Left lobe of liver (tissue), 2 donors: ENCODE data around the gene INTS1. TPM values are rescaled to one million over a fixed set of nuclear protein-coding genes. Genes with fewer than 3 reads are reported as not detected.
"Not testable (repeated sequence)": the region's sequence is repeated elsewhere in the genome, so short reads cannot be mapped to it uniquely, and the experiment has no call there.

Experiments used
- ATAC-seq: fragments of 200-7000 bp; cut with Tn5 transposase; one replicate; pipeline ENCODE4 v1.9.1; 2020; ENCODE audit warnings: mild to moderate bottlenecking, moderate library complexity
- DNase-seq: peaks from one replicate; pipeline ENCODE4 v3.0.0-alpha.2; 2020; ENCODE audit warnings: low spot score
- total RNA-seq: library from RNA; stranded (reverse); gene quantifications from one replicate; pipeline ENCODE4 v1.2.1, GENCODE V29; 2021
- donor health status: DM: no; HTN: no; CAD: no; lungs with moderate emphysema.
- donor health status: DM: no; HTN: yes; CAD: no.

INTS1 gene
- total RNA-seq, 1 donor from 2014 or later: 55.5 TPM

DNA sequence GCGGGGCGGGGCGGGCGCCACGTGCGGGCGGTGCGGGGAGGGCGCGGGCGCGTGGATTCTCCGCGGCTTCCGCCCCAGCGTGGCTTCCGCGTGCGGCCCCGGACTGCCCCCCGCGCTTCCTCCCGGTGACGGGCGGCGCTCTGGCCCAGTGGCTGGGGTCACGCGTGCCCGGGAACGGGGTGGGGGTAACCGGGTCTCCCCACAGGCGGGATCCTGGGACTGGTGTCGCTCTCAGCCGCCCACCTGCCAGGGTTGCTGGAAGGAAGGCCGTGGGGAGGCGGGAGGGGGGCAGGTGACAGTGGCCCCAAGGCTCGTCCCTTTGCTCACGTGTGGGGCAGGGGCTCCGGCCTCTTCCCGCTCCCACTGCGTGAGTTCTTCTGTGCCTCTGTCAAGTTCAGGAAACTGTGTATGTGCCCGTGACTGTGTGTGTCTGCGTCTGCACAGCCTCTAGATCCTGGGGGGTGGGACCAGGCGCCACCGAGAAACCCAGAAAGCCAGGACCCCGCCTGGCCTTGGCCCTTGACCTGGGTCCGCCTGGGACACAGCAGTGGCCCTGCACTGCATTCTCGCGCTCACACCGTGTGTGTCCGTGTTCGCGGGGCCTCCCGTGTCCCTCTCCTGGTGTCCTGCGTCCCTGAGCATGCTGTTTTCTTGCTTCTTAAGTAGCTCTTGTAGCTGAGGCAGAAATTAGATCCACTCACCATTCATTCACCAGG is 27.2 kb upstream of the INTS1 start:
- peak; percentile 71 for DNase-seq
- peak; percentile 49 for ATAC-seq

GRCh38 chr7:1530946-1531262 is 26.7 kb upstream of the INTS1 start:
- no peak for ATAC-seq
- DNase-seq: no peak

- ATAC-seq (no peak), DNase-seq (peak; percentile 47)
Measured at GRCh38 chr7:1529383-1530116, 25.4 kb upstream of the INTS1 start.

DNA sequence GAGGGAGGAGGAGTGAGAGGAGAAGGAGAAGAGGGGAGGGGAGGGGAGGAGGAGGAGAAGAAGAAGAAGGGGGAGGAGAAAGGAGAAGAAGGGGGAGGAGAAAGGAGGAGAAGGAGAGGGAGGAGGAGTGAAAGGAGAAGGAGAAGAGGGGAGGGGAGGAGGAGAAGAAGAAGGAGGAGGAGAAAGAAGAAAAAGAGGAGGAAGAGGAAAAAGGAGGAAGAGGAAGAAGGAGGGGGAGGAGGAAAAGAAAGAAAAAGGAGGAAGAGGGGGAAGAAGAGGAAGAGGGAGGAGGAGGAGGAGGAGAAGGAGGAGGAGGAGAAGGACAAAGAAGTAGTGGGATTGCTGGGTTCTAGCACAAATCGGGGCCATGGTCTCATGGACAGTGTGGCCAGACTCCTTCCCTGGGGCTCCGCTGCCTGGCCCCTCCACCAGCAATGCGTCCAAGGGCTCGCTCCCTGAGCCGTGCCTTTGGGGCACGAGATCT is 22.1 kb upstream of the INTS1 start:
- ATAC-seq (no peak), DNase-seq (no peak)

DNA sequence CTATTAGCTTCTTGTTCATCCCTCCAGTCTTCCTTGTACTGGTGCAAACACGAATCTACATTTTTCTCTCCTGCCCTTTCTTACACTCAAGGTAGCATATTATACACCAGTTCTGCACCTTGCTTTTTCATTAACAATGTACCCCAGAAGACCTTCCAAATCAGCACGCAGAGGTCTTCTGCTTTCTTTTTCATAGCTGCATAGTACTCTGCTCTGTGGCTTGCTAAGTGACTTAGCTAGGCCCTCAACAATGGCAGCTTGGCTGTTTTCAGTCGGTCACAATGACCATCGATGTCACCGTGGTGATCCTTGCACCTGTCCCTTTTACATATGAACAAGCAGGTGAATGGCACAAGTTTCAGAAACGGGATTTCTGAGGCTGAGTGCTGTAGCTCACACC is 21.2 kb upstream of the INTS1 start:
- no peak for ATAC-seq
- no peak for DNase-seq

DNA sequence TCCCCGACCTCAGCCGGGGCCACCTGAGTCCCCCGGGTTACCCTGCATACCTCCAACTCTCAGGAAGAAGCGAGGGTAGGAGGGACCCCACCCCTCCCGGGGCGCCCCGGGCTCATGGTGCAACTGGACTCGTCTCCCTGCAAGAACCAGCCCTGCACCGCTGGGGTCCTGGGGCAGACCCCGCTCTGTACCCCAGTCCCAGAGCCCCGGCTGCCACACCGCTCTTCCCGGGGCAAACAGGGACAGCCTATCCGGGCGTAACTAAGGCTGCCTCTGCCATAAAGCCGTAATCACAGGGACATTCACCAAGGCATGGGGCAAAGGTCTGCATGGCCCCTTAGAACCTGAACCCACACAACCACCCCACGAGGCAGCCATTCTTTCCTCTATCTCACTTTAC is 19.7 kb upstream of the INTS1 start:
- DNase-seq (no peak), ATAC-seq (no peak)

GRCh38 chr7:1523208-1523607 is 19.0 kb upstream of the INTS1 start:
- ATAC-seq: no peak
- DNase-seq: no peak

- no peak for ATAC-seq
Measured at GRCh38 chr7:1521456-1521855, 17.3 kb upstream of the INTS1 start.

GRCh38 chr7:1520539-1521234 is 16.5 kb upstream of the INTS1 start:
- ATAC-seq: no peak

More at GRCh38 chr7:1521456-1521855, 17.3 kb upstream of the INTS1 start:
- DNase-seq: no peak

GRCh38 chr7:1519322-1519922 is 15.2 kb upstream of the INTS1 start:
- ATAC-seq, DNase-seq: not testable (repeated sequence)

More at GRCh38 chr7:1520539-1521234, 16.5 kb upstream of the INTS1 start:
- no peak for DNase-seq

DNA sequence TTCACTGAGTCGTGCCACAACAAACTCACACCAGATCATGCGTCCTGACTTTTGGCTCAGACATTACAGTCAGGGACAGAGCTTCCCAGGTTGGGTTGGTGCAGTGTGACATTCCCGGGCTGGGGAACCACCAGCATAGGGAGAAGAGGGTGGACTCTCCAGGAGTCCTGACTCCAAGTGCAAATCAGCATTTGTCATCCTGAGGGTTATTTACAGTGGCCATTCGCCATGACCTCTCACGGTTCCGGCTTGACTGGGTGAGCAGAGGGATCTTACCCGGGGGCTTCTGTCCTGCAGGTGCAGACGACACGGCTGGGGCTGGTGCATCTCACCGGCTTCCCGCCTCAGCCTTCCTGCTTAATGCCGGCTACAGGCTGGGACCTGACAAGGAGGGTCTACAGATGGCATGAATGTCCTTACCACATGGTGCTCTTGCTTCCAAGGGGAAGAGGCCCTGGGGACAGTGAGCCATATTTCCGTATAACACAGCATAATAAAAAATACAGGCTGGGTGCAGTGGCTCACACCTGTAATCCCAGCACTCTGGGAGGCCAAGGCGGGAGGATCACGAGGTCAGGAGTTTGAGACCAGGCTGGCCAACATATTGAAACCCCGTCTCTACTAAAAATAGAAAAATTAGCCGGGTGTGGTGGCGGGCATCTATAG is 12.5 kb upstream of the INTS1 start:
- DNase-seq: no peak
- peak; percentile 48 for ATAC-seq

- not testable (repeated sequence) for DNase-seq
Measured at GRCh38 chr7:1515509-1515967, 11.3 kb upstream of the INTS1 start.

DNA sequence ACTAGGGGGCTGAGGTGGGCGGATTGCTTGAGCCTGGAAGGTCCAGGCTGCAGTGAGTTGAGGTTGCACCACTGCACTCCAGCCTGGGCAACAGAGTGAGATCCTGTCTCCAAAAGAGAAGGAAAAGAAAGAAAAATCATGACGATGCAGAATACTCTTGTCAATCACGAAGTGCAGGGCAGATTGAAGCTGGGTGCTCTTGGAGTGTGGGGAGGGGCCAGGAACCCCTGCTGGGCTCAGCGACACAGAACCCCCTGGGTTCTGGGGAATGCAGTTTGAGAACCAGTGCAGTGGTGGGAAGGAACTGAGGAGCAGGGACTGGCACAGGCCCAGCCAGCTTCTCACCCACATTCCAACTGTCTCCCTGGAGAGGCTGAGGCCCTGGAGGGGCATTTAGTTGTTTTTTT is 10.8 kb upstream of the INTS1 start:
- no peak for ATAC-seq
- no peak for DNase-seq

More at GRCh38 chr7:1515509-1515967, 11.3 kb upstream of the INTS1 start:
- not testable (repeated sequence) for ATAC-seq

GRCh38 chr7:1514407-1514806 is 10.2 kb upstream of the INTS1 start:
- ATAC-seq (no peak), DNase-seq (no peak)

DNA sequence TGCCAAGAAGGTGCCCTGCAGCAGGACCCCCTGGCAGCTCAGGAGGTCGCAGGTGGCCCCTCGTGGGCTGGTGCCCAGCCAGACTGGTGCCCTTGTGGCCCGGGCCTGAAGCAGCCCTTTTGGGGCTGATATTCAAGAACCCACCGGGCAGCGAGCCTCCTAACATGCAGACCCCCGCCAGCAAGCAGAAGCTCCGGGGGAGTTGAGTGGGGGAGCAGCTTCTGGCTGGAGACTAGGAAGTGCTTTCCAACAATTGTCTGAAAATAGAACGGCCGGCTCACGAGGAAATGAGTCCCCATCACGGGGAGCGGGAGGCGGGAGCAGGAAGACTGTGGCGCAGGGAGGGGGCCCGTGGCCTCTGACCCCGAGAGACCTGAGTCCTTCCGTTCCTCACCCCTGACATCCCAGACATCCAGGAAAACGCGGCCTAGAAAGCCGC is 9.5 kb upstream of the INTS1 start:
- ATAC-seq (peak; percentile 49), DNase-seq (no peak)

GRCh38 chr7:1512781-1513656 is 8.8 kb upstream of the INTS1 start:
- peak; percentile 52 for ATAC-seq
- no peak for DNase-seq

- DNase-seq (no peak), ATAC-seq (no peak)
Measured at GRCh38 chr7:1511444-1512422, 7.5 kb upstream of the INTS1 start.

DNA sequence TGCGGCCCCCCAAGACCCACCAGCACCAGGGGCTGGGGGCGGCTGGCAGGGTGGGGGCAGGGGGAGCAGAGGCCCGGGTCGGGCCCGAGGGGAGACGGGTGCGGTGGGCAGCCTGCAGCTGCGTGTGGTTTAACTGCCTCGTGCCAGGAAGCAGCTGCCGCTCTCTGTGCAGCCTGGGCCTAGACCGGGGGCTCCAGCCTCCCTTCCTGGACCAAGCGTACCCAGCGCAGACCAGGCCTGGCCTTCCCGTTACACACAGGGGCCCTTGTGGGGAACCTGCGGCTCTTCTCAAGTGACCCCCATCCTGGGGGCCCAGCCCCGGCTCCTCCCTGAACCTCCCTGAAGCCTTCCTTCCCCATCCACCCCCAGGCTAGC is 6.6 kb upstream of the INTS1 start:
- DNase-seq: no peak
- no peak for ATAC-seq
